IPS-15b (cell line): ENCODE data around the gene FRS3.

ENCODE experiments used
- H3K27me3 ChIP-seq: one replicate; pipeline ENCODE4 v1.6.1; 2013; ENCODE audit warnings: low read length; ENCODE audit not compliant: control insufficient read depth, insufficient read depth
- H3K36me3 ChIP-seq: one replicate; pipeline ENCODE4 v1.6.1; 2013; ENCODE audit warnings: low read length; ENCODE audit not compliant: control insufficient read depth, insufficient read depth
- H3K4me1 ChIP-seq: one replicate; pipeline ENCODE4 v1.6.1; 2013; ENCODE audit warnings: mild to moderate bottlenecking, low read length; ENCODE audit not compliant: control insufficient read depth, insufficient read depth
- H3K4me3 ChIP-seq: one replicate; pipeline ENCODE4 v1.5.1; 2013; ENCODE audit warnings: low read depth, low read length
- H3K9ac ChIP-seq: one replicate; pipeline ENCODE4 v1.6.1; 2013; ENCODE audit warnings: low read depth, mild to moderate bottlenecking, low read length
- H3K9me3 ChIP-seq: one replicate; pipeline ENCODE4 v1.6.1; 2013; ENCODE audit warnings: mild to moderate bottlenecking, low read length; ENCODE audit not compliant: control insufficient read depth, insufficient read depth

The FRS3 gene

GRCh38 chr6:41779788-41780550, at the start of gene FRS3:
TSS of gene FRS3 (minus strand) at chr6:41779900. CDS start at chr6:41776987, 2,913 bp downstream.
- Histone ChIP-seq H3K9me3 (no peaks in the 10 kb centered on the region), H3K36me3 (peaks cover 3% of the 10 kb centered on the region), H3K4me3 (peak within 1 kb of the TSS; percentile 89), H3K27me3 (peaks cover 38% of the 10 kb centered on the region), H3K9ac (peak within 1 kb of the TSS; percentile 56), H3K4me1 (peaks cover 5% of the 10 kb centered on the region)

DNA sequence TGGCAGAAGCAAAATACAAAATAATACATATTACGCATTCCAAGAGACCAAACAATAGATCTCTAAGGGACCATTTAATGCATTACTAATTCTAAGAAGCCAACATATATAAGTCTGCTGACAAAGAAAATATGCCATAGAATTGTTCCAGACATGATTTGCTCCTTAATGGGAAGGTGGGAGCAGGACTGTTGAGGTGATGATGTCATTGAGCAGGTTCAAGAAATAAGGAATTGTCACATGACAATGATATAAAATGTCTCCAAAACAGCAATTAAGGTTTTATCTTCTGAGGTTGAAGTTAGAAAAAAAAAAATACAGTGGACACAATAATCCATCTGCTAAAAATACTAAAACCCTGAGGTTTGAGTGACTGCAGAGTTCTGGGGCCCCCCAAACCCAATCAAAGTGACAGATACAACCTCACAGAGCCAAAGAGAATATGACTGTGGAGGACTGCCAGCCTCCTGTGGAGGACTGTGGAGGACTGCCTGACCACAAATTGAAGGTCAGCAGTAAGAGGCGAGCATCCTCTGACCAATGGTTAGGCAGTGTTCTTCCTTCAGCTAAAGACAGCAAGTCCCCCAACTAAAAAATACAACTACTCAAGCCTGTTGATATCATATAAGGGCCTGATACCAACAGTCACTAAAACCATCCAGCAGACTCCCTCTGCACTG, 46.8 kb upstream of the FRS3 start:
- H3K36me3 ChIP-seq = no peaks in the 10 kb centered on the region
- no peak overlapping the region for H3K4me3 ChIP-seq
- H3K9ac ChIP-seq = no peak overlapping the region
- H3K4me1 ChIP-seq = no peaks in the 10 kb centered on the region
- H3K9me3 ChIP-seq = no peaks in the 10 kb centered on the region
- no peaks in the 10 kb centered on the region for H3K27me3 ChIP-seq

- no peak overlapping the region for H3K9ac ChIP-seq
- no peaks in the 10 kb centered on the region for H3K27me3 ChIP-seq
- no peaks in the 10 kb centered on the region for H3K4me1 ChIP-seq
- no peak overlapping the region for H3K4me3 ChIP-seq
- no peaks in the 10 kb centered on the region for H3K9me3 ChIP-seq
- no peaks in the 10 kb centered on the region for H3K36me3 ChIP-seq
These were observed 45.2 kb upstream of the FRS3 start for GRCh38 chr6:41824571-41825569.

- no peaks in the 10 kb centered on the region for H3K36me3 ChIP-seq
- no peaks in the 10 kb centered on the region for H3K4me1 ChIP-seq
- H3K27me3 ChIP-seq = no peaks in the 10 kb centered on the region
- no peaks in the 10 kb centered on the region for H3K9me3 ChIP-seq
- no peak overlapping the region for H3K4me3 ChIP-seq
- no peak overlapping the region for H3K9ac ChIP-seq
These were observed 43.5 kb upstream of the FRS3 start for GRCh38 chr6:41823178-41823577.

GRCh38 chr6:41822021-41822420, 42.3 kb upstream of the FRS3 start:
- Histone ChIP-seq H3K4me3 (no peak overlapping the region), H3K36me3 (no peaks in the 10 kb centered on the region), H3K9ac (no peak overlapping the region), H3K9me3 (no peaks in the 10 kb centered on the region), H3K27me3 (no peaks in the 10 kb centered on the region), H3K4me1 (no peaks in the 10 kb centered on the region)

DNA sequence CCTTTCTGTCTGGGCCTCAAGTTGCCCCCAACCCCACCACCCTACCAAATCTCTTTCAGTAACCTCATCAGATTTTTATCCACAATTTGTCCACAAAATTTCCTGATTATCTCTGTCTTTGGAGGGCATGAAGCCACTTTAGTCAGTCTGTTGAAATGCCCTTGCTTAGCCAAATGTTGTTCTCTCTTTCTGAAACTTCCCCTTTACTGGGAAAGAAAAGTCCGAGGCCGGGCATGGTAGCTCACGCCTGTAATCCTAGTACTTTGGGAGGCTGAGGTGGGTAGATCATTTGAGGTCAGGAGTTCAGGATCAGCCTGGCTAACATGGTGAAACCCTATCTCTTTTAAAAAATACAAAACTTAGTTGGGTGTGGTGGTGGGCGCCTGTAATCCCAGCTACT, 41.6 kb upstream of the FRS3 start:
- no peaks in the 10 kb centered on the region for H3K4me1 ChIP-seq
- H3K36me3 ChIP-seq = no peaks in the 10 kb centered on the region
- H3K4me3 ChIP-seq = no peak overlapping the region
- no peaks in the 10 kb centered on the region for H3K27me3 ChIP-seq
- no peaks in the 10 kb centered on the region for H3K9me3 ChIP-seq
- H3K9ac ChIP-seq = no peak overlapping the region

- H3K4me3 ChIP-seq = no peak overlapping the region
- no peaks in the 10 kb centered on the region for H3K27me3 ChIP-seq
- no peaks in the 10 kb centered on the region for H3K4me1 ChIP-seq
- H3K36me3 ChIP-seq = no peaks in the 10 kb centered on the region
- no peak overlapping the region for H3K9ac ChIP-seq
- no peaks in the 10 kb centered on the region for H3K9me3 ChIP-seq
These were observed 38.8 kb upstream of the FRS3 start for GRCh38 chr6:41818271-41819054.

- Histone ChIP-seq H3K9me3 (no peaks in the 10 kb centered on the region), H3K9ac (no peak overlapping the region), H3K36me3 (no peaks in the 10 kb centered on the region)
These were observed 35.9 kb upstream of the FRS3 start for GRCh38 chr6:41815587-41815986.

DNA sequence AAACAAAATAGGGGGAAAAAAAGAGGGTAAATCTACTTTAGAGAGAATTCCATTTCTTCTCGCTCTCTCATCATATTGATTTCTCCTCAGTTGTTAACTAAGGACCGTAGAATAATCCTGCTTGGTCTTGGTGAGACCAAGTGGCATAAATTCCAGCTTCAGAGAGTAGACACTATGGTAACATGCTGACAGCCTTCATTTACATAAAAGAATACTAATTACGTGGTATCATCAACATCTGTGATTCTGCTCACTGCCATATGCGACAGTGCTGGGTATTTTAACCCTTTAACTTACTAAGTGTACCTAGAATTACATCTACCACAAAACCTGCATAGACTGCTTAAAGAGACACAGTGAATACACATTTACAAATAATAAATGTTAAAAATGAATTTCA, 34.9 kb upstream of the FRS3 start:
- no peaks in the 10 kb centered on the region for H3K27me3 ChIP-seq
- H3K9ac ChIP-seq = no peak overlapping the region
- H3K36me3 ChIP-seq = no peaks in the 10 kb centered on the region
- no peaks in the 10 kb centered on the region for H3K9me3 ChIP-seq
- no peaks in the 10 kb centered on the region for H3K4me1 ChIP-seq
- H3K4me3 ChIP-seq = no peak overlapping the region

More at GRCh38 chr6:41815587-41815986, 35.9 kb upstream of the FRS3 start:
- Histone ChIP-seq H3K27me3 (no peaks in the 10 kb centered on the region), H3K4me3 (no peak overlapping the region), H3K4me1 (no peaks in the 10 kb centered on the region)

DNA sequence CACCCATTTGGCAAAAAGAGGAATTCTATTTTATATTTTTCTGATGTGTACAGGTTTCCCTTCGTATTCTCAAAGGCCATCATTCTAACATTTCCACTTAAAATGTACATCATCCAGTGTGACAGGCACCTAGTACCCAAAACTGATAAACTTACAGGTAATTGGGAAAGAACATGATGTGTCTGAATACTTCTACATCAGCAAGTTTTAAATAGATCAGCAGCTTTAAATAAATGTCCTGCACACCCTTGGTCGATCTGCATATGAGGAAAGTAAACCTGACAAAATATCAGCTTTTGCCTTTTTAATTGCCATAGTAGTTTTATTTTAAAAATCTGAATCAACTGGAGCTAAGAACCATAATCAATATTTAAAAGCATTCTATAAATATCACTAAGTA, 34.3 kb upstream of the FRS3 start:
- H3K4me3 ChIP-seq = no peak overlapping the region
- no peaks in the 10 kb centered on the region for H3K27me3 ChIP-seq
- H3K36me3 ChIP-seq = no peaks in the 10 kb centered on the region
- no peaks in the 10 kb centered on the region for H3K9me3 ChIP-seq
- no peaks in the 10 kb centered on the region for H3K4me1 ChIP-seq
- no peak overlapping the region for H3K9ac ChIP-seq

DNA sequence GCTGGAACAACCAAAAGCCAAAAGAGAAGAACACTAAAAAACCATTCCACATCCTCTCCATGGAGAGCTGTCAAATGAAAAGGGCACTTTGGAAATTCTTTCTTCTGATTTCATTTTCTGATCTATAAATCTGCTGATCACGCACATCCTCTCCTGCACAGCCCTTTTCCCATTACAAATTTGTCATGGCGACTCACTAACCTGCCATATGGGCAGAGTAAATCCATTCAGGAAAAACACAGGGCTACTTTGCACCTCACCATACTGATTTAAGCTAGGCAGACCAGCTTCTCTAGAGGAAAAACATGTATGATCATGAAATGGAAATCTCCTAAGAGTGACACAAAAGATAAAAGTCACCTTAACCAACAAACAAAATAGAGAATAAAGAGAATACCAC, 33.8 kb upstream of the FRS3 start:
- H3K27me3 ChIP-seq = no peaks in the 10 kb centered on the region
- no peak overlapping the region for H3K4me3 ChIP-seq
- H3K9me3 ChIP-seq = no peaks in the 10 kb centered on the region
- H3K9ac ChIP-seq = no peak overlapping the region
- H3K4me1 ChIP-seq = no peaks in the 10 kb centered on the region
- H3K36me3 ChIP-seq = no peaks in the 10 kb centered on the region
